ENCODE data around the gene USP5. TPM values are rescaled to one million over a fixed set of nuclear protein-coding genes. Genes with fewer than 3 reads are reported as not detected.

The USP5 gene
- total and polyA plus RNA-seq, 8 donors, result 20.9 to 69.4 (median 32.4) TPM

GRCh38 chr12:6810758-6811157 is 41.2 kb upstream of the USP5 start:
- DNase-seq, result no peak
- H3K9me3 ChIP-seq, result no peaks in the 10 kb centered on the region
- TF ChIP-seq POLR2AphosphoS5 (IDR thresholded peaks at IDR 0.05), result no peak
- TF ChIP-seq CTCF (IDR thresholded peaks at IDR 0.05), result no peak
- TF ChIP-seq POLR2A (IDR thresholded peaks at IDR 0.05), result no peak
- no peak for TF ChIP-seq EP300 (IDR thresholded peaks at IDR 0.05)
- intact Hi-C loops (cut with DNase I; ENCODE audit: low total_unique reads), result no loop called here
- no peak overlapping the region for H3K4me3 ChIP-seq
- no peak overlapping the region for H3K27ac ChIP-seq
- no peaks in the 10 kb centered on the region for H3K4me1 ChIP-seq
- H3K36me3 ChIP-seq, result peaks cover 0 to 4% (median 0%) of the 10 kb centered on the region in 4 donors
- 43 to 75% (median 57%) methylated on average over 1 of the region's 1 CpG for WGBS, 5 donors
- peaks cover 0 to 11% (median 0%) of the 10 kb centered on the region in 3 donors for H3K27me3 ChIP-seq

- no peak overlapping the region for H3K27ac ChIP-seq
- intact Hi-C loops (cut with DNase I; ENCODE audit: low total_unique reads), result no loop called here
- WGBS, 5 donors, result 25 to 39% (median 34%) methylated on average over 4 of the region's 4 CpGs
- no peak overlapping the region for H3K4me3 ChIP-seq
- no peaks in the 10 kb centered on the region for H3K4me1 ChIP-seq
- no peak for TF ChIP-seq EP300 (IDR thresholded peaks at IDR 0.05)
- H3K36me3 ChIP-seq, result peaks cover 0 to 4% (median 0%) of the 10 kb centered on the region in 4 donors
- H3K9me3 ChIP-seq, result no peaks in the 10 kb centered on the region
- no peak for DNase-seq
- H3K27me3 ChIP-seq, result peaks cover 0 to 11% (median 0%) of the 10 kb centered on the region in 3 donors
Measured at GRCh38 chr12:6813363-6813762, 38.6 kb upstream of the USP5 start.

- H3K4me3 ChIP-seq, result no peak overlapping the region
- intact Hi-C loops (cut with DNase I; ENCODE audit: low total_unique reads), result no loop called here
- WGBS, 5 donors, result 23 to 49% (median 41%) methylated on average over 3 of the region's 3 CpGs
Measured at GRCh38 chr12:6816598-6816997, 35.4 kb upstream of the USP5 start.

GRCh38 chr12:6817098-6817497 is 34.9 kb upstream of the USP5 start:
- TF ChIP-seq CTCF (IDR thresholded peaks at IDR 0.05) (no peak), EP300 (IDR thresholded peaks at IDR 0.05) (no peak), POLR2A (IDR thresholded peaks at IDR 0.05) (no peak), POLR2AphosphoS5 (IDR thresholded peaks at IDR 0.05) (no peak)
- no peak for DNase-seq
- Histone ChIP-seq H3K36me3 (peaks cover 0 to 4% (median 0%) of the 10 kb centered on the region in 4 donors), H3K4me1 (peaks cover 10 to 14% (median 13%) of the 10 kb centered on the region in 4 donors), H3K4me3 (no peak overlapping the region), H3K9me3 (no peaks in the 10 kb centered on the region), H3K27me3 (peaks cover 0 to 35% (median 9%) of the 10 kb centered on the region in 3 donors), H3K27ac (no peak overlapping the region)
- intact Hi-C loops (cut with DNase I; ENCODE audit: low total_unique reads), result no loop called here
- 60 to 81% (median 69%) methylated on average over 7 to 8 of the region's 8 CpGs for WGBS, 5 donors

More at GRCh38 chr12:6816598-6816997, 35.4 kb upstream of the USP5 start:
- no peak for DNase-seq
- no peak for TF ChIP-seq CTCF (IDR thresholded peaks at IDR 0.05)
- no peak for TF ChIP-seq POLR2AphosphoS5 (IDR thresholded peaks at IDR 0.05)
- TF ChIP-seq POLR2A (IDR thresholded peaks at IDR 0.05), result no peak
- TF ChIP-seq EP300 (IDR thresholded peaks at IDR 0.05), result no peak
- Histone ChIP-seq H3K4me1 (peaks cover 5 to 9% (median 8%) of the 10 kb centered on the region in 4 donors), H3K27me3 (peaks cover 0 to 30% (median 4%) of the 10 kb centered on the region in 3 donors), H3K36me3 (peaks cover 0 to 4% (median 0%) of the 10 kb centered on the region in 4 donors), H3K27ac (no peak overlapping the region), H3K9me3 (no peaks in the 10 kb centered on the region)

GRCh38 chr12:6817662-6818157 is 34.2 kb upstream of the USP5 start:
- intact Hi-C loops (cut with DNase I; ENCODE audit: low total_unique reads), result no loop called here
- H3K27me3 ChIP-seq, result peaks cover 0 to 41% (median 14%) of the 10 kb centered on the region in 3 donors
- no peak overlapping the region for H3K27ac ChIP-seq
- 81 to 92% (median 85%) methylated on average over 20 of the region's 20 CpGs for WGBS, 5 donors
- H3K9me3 ChIP-seq, result no peaks in the 10 kb centered on the region
- H3K4me1 ChIP-seq, result peaks cover 14 to 20% (median 18%) of the 10 kb centered on the region in 4 donors
- TF ChIP-seq POLR2AphosphoS5 (IDR thresholded peaks at IDR 0.05), result no peak
- no peak for TF ChIP-seq CTCF (IDR thresholded peaks at IDR 0.05)
- no peak for TF ChIP-seq POLR2A (IDR thresholded peaks at IDR 0.05)
- TF ChIP-seq EP300 (IDR thresholded peaks at IDR 0.05), result no peak
- H3K36me3 ChIP-seq, result peaks cover 0 to 4% (median 0%) of the 10 kb centered on the region in 4 donors
- no peak for DNase-seq
- H3K4me3 ChIP-seq, result no peak overlapping the region

All from stomach (tissue), 9 donors.